HT-29 (cell line): ENCODE results near the gene PRKCE. TPM values are rescaled to one million over a fixed set of nuclear protein-coding genes. Genes with fewer than 3 reads are reported as not detected.
"Not testable (repeated sequence)": the region's sequence is repeated elsewhere in the genome, so short reads cannot be mapped to it uniquely, and the experiment has no call there.

Experiments
- DNase-seq: peaks from one replicate; pipeline ENCODE4 v3.0.0-alpha.2; 2015; ENCODE audit warnings: low spot score
- total RNA-seq: library from RNA; depleted of rRNA; stranded (reverse); fragments of >200 nt; shearing (Covaris generic); gene quantifications from 2 replicates; pipeline ENCODE4 v1.2.3, GENCODE V29; 2014

The PRKCE gene
- total RNA-seq, 1 experiment from 2014 or later = 17.7 TPM

DNA sequence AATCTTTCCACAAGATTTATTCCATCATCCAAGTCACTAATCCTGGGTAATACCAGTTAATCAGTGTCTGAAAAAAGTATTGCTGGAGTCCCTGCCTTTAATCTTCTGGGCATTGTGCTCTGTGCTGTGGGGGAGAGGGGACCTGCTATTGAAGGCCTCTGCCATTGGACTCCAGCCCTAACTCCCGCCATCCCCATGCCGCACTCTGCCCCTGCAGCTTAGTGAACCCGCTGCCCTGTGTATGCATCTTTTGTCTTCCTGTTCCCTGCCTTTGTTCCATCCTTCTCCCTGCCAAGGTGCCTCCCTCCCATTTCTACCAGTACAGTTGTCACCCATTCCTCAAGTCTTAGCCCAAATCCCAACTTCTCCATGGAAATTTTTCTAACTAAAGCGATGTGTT, 532.0 kb downstream of the PRKCE start:
- DNase-seq = no peak

DNA sequence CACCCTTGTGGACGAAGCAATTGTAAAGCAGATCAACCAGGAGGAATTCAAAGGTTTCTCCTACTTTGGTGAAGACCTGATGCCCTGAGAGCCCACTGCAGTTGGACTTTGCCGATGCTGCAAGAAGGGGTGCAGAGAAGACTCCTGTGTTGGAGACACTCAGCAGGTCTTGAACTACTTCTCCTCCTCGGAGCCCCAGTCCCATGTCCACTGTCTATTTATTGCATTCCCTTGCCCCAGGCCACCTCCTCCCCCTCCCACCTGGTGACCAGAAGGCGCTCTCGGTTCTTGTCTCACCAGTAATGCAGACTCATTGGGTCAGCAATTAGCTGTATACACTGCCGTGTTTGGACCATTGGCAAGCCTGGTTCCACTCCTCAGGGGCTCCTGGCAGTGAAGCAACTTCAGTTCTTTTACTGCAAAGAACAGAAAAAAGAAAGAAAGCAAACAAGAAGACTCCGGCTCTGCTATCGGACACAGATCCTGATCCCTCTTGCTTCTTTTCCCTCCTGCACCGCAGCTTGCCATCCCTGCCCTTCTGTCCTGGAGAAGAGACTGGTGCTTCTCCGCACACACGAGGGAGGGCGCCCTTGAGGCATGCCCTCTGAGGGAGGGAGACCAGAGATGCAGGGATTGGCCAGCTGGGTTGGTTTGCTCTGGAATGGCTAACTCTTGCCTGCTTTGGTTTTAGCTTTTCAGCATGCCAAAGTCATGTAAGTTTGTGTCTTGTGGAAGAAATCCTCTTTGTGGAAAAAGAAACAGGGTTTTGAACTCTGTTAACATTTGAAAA, 533.5 kb downstream of the PRKCE start:
- no peak for DNase-seq

DNA sequence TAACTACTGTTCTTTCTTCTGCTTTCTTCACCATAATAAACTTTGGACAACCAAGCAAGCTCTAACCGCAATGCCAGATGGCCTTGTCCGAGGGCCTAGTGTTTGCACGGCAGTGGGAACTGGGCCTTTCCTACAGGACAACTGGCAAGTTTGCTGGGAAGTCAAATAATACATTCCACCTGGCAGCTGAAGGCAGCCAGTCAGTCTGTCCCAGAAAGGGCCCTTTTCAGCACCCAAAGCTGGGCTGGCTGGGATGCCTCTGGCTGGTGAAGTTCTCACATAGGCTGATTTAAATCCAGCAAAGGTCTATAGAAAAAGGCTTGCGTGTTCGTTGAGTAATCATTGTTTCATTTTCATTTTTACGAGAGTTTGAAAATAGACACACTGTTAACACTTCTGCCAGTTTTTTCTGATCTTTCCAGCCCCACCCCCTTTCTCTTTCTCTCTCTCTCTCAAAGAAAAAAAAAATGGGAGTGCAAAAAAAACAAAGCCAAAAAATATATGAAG, 535.7 kb downstream of the PRKCE start:
- DNase-seq = peak; percentile 13

DNA sequence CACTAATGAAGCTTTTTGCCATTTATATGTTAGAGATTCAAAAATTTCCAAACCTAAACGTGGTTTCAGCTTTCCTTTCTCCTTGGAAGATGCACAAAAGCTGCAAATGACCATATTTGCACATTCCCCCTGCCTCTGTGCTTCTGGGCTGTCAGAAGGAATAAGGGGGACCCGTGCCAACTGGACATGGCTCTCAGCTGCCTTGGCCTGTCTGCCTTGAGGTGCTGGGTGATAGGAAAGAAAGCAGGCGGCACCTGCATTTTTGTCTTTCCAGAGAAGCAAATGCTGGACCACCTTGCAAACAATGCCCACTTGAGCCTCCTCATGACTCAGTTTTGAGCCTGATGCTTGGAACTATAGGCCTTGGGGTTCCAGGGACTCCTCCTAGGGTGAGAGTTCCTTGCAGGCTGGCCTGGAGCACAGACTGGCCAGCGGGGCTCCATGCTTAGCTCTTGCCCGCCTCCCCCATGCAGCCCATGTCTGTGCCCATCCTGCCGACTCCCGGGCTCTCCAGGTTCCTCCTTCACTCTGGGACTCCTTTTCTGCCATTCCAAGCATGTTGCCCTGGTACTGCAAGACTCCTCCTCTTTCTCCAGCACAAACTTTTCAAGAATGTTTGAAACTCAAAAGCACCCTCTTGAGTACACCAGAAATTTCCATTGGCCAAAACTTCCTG, 536.7 kb downstream of the PRKCE start:
- no peak for DNase-seq

DNA sequence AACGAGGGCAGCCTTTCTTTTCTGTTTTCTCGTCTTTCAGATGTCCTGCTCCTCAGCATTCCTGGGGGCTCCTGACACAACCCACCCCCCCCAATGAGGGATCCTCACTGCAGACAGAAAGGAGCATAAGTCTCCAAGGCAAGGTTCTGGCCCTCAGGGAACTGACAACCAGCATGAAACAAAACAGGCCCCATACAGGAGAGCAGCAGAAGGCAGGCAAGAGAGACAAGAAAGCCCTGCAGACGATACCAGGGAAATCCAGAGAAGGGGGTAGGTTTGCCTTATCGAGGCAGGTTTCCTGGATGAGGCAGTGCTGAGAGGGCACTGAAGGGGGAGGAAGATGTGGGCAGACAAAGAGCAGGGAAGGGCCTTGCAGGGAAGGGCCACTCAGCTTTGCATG, 541.9 kb downstream of the PRKCE start:
- DNase-seq = no peak

DNA sequence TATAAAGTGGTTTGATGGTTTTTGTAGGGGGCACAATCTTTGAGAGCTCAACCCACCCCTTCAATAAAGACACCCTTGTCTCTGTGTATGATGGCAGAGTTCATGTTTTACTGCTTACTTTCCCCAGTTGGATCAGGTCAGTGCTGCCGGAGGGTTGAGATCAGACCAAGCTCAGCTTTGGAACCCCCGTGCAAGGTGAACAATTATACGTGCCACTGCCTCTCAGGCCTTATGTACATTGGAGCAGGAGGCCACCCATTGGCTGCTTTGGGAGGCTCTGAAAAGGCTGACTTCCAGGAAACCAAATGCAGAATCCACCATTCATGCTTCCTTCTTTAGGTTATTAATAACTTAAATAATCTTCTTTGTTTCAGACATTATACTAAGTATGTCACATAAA, 542.4 kb downstream of the PRKCE start:
- no peak for DNase-seq

DNA sequence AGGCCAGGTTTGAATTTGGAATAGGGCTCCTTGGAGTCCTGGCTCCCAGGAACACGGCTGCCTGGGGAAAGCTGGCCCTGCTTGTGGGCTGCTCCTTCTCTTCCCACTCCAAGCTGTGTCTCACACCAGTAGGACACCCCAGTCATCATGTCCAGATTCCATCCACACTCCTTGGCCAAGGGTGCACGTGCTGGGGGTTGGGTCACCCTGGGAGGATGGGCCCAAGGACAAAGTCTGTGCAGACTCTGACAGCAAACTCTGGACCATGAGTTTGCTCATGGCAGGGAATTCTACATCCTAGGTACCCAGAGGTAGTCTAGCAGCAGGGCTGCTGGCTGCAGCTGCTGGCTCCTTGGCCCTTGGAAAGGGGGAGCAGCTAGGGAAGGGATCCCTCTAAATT, 543.4 kb downstream of the PRKCE start:
- no peak for DNase-seq

DNA sequence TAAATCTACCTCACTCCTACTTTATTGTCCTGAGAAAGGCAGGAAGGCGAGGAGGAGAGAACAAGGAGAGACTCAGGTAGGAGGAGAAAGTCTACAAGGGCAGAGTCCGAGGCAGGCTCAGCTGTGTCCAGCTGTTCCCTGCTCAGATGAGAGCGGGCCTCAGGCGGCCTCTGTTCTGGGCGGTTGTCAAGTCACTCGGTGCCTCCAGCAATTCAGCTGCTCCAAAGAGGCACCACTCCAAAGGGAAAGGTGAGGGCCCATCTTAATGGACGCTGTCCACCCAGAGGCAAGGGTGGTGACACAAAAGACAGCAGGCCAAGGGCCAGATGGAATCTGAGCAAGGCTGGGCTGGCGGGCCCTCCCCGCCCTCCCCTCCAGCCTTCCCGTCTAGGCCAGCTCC, 544.3 kb downstream of the PRKCE start:
- DNase-seq = no peak

DNA sequence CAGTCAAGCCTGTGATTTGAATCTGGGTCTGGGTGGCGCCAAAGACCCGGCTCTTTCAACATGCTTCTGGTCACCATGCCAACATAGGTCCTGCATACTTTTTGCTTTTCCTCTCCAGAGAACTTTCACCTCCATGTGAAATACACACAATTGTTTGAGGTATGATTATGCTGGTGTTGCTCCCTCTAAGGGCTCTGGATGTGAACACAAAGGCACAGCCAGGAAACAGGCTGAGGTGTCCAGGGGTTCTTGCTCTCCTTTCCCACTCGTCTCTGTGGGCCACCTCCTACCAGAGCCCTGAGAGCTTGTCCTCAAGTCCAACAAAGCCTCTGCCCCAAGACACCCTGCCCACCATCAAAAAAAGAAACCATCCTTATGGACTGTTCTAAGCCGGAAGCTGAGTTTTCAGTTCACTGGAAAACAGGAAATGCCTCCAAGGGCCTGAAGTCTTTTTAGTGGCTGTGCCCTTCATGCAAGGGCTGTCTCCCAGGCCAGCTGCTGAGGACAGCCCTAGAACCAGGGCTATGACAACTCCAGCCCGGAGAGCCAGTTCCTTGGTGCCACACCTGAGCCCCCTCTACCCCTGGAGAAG, 545.5 kb downstream of the PRKCE start:
- no peak for DNase-seq

DNA sequence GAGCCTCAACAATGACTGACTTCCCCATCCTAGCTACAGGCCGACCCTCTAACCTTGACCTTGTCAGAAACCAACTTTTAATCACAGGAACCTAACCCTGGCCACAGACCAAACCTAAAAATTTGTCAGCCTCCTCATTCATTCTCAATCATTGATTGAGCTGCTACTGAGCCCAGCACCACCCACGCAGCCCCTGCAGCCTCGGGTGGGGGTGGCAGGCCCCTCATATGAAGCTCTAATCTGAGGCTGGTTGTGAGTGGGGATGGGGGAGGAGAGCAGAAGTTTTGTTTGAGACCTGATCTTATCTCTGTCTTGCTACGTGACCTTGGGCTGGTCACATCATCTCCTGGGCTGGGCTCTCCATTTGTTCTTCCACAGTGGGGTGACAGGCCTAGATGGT, 546.2 kb downstream of the PRKCE start:
- no peak for DNase-seq

DNA sequence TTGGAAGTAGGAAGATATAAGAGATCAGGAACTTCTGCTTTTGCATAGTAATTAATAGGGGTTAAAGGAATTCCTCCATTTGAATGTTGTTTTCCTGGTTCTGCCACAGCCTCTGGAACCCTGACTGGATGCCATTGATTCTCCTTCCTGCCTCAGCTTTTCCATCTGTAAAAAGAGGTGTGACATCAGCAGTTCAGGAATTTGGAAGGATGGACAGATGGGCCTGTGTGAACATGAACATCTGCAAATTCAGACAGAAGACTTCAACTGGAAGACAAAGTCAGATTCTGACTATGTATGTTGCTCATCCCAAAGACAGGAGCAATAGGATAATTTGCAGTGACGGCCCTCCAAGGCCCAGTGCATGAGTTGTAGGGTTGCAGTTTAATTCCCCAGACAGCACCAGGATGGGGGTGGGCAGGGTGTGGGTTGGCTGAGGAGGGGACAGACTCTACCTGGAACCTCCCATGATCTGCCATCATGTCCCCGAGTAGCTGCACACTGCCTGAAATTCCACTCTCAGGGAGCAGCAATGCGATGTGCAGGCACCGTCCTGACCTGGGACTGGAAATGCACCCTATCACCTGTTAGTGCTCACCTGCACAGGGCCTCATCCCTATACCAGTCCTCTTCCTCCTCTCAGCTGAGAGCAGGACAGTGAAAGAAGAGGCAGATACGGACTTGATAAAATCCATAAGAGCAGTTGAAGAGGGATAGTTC, 546.8 kb downstream of the PRKCE start:
- DNase-seq = no peak

DNA sequence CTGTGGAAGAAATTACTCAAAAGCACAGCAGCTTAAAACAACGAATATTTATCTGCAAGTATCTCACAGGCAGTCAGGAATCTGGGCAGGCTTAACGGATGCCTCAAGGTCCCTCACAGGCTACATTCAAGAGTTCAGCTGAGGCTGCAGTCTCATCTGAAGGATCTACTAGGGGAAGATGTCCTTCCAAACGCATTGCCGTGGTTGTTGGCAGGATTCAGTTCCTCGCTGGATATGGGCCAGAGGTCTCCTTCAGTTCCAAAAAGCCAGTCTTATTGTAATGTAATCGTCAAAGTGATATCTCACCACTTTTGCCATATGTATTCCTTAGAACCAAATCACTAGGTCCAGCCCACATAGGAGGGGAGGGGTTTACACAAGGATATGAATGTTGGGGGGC, 547.5 kb downstream of the PRKCE start:
- DNase-seq = no peak

DNA sequence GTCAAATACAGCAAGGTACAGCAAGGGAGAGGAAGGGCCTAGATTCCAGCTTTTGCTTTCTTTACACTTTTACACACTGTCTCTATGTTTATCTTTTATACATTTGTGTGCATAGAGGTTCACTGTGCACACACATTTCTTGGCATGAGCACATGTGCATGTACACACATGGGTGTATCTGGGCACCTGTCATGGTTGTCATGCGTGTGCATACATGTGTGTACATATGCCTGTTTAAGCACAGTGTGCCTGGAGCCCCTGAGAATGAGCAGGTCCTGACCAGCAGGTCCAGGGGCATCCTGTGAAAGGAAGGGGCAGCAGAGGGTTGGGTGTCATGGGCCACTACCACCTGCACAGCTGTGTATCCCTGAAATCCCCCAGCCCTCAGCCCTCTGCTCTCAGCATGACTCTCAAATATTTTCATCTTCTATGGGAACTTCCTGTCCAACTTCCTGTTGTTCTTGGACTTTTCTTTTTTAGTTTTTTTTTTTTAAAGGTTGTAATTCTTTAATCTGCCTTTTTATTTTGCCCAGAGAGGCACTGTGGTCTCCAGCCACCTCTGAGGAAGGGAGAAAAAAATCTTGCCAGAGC, 548.7 kb downstream of the PRKCE start:
- DNase-seq = no peak

DNA sequence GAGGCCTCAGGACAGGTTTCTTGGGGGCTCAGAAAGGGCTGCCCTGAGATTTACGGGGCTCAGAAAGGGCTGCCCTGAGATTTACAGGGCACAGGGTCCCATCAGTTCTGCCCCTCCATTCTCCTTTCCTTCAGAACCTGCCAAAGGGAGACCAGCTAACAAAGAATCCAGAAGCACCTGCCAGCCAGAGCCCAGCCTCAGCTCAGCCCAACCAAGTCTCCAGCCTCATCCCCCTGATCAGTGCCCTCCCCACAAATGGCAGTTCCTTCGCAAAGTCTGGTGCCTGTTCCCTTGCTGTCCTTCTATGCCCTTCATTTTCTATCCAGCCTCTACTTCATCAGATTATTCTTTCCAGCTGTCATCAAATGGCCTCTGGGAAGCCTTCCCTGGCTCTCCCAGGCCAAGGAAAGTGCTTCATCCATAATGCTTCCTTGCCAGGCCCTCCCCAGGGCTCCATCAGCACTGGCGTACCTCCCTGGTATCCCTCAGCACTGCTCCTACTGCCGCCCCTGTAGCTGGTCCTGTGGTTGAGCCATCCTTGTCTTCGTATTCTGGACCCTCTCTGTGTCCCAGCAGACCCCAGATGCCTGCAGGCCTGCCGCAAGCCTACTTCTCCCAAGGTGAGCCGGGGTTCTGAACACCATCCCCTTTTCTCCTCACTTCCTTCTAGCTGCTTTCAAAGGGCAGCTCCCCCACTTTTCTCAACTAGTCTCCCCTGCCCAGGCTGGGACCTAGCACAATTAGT, 549.6 kb downstream of the PRKCE start:
- DNase-seq = no peak

DNA sequence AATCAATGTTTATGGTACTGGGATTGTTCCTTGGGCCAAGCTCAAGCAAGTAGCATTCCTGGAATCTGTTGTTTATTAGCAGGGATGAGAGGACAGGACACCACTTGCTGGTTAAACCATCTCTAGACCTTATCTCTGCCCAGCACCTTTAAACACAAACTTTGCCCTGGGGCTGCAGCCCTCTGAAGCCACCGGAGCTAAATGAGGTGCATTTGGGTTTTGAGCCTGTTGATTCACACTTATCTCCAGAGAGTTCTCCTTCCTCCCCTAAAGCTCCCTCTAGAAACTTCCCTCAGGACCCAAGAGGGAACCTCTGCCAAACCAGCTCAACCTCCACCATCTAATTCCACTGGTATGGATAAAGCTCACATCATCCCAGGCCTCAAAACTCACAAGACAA, 551.0 kb downstream of the PRKCE start:
- no peak for DNase-seq

DNA sequence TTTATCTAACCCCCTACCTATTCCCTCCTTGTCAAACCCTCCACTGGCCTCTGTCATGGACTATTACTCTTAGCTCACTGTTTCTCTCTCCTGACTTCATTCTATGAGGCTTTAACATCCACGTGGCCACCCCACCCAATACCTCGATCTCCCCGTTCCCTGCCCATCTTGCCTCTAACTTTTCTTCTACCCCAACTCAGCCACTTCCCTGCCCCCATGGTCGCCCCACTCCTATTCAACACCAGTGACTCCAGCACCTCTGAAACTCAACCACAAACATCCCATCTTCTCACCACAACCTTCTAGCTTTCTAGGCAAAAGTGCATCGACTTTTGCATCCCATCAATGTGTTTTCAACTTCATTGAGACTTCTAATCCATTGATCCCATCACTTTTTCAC, 551.5 kb downstream of the PRKCE start:
- DNase-seq = no peak

DNA sequence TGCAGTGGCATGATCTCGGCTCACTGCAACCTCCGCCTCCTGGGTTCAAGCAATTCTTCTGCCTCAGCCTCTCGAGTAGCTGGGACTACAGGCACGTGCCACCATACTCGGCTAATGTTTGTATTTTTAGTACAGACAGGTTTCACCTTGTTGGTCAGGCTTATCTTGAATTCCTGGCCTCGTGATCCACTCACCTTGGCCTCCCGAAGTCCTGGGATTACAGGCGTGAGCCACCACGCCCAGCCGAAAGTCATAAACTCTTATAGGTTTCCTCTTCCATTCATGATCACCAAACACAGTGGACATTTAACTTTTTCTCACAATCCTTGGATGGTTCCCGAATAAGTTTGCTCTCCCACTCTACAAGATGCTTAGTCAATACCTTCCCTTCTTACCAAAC, 552.2 kb downstream of the PRKCE start:
- not testable (repeated sequence) for DNase-seq

DNA sequence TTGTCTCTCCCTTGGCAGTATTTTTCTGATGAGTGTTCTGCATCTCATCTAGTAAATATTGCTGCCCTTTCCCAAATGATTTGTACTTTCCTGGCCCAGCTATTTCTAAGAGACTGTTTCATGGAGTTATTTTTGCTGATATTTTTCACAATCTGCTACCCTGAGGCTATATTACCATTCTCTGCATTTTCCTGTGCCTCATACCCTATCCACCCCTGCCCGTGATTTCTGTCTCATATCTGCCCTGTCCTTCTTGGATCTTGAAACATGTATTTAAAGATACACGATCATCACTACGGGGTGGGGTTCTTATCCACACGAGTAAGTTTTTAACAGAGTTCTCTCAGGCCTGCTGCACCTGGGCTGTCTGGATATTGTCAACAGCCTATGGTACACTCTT, 556.1 kb downstream of the PRKCE start:
- DNase-seq = no peak

DNA sequence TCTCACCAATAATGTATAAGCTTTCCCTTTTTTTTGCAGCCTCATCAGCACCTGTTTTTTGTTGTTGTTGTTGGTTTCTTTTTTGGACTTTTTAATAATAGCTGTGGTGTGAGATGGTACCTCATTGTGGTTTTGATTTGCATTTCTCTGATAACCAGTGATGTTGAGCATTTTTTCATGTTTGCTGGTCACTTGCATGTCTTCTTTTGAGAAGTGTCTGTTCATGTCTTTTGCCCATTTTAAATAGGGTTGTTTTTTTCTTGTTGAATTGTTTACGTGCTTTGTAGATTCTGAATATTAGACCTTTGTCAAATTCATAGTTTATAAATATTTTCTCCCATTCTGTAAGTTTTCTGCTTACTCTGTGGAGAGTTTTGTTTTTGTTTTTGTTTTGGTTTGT, 557.3 kb downstream of the PRKCE start:
- no peak for DNase-seq

DNA sequence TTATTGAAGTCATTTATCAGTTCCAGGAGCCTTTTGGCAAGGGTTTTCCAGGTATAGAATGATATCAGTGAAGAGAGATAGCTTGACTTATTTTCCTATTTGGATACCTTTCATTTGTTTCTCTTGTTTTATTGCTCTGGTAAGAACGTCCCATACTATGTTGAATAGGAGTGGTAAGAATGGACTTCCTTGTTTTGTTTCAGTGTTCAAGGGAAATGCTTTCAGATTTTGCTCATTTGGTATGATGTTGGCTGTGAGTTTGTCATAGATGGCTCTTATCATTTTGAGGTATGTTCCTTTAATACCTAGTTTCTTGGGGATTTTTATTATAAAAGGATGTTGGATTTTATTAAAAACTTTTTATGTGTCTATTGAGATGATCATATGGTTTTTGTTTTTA, 558.6 kb downstream of the PRKCE start:
- DNase-seq = no peak

DNA sequence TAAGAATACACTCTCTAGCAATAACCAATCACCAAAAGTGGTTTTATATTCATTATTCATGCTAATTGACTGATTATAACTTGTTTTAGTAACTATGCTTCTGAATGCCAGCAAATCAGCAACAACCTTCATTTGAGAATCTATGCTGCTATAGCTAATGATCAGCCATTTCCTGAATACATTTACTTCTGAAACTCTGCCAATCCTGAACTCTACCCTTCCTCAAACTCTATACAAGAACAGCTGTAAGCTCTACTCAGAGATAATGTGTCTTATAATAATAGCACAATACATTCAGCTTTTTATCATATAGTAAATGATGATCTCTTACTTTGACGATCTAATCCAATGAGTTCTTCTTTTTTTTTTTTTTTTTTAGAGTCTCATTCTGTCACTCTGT, 560.0 kb downstream of the PRKCE start:
- DNase-seq = no peak
